GM23338 (cell line): ENCODE measurements around the gene GPR26. TPM values are rescaled to one million over a fixed set of nuclear protein-coding genes. Genes with fewer than 3 reads are reported as not detected.

ENCODE experiments used
- ATAC-seq: fragments of 200-7000 bp; cut with Tn5 transposase; 3 replicates; pipeline ENCODE4 v1.9.1; 2020
- DNase-seq: peaks from one replicate; pipeline ENCODE4 v3.0.0-alpha.2; 2015; ENCODE audit warnings: low spot score
- H2AFZ ChIP-seq: fragments of 200-600 bp; sonication (generic); 2 replicates; pipeline ENCODE4 v1.8.0; 2016; ENCODE audit warnings: antibody characterized with exemption, mild to moderate bottlenecking, moderate library complexity
- H3F3A ChIP-seq: fragments of 200-600 bp; sonication (generic); replicated peaks from 2 replicates; pipeline ENCODE4 v1.8.0; 2017; ENCODE audit warnings: antibody characterized with exemption, mixed run types, low read depth
- H3K27ac ChIP-seq: fragments of 200-600 bp; sonication (generic); 2 replicates; pipeline ENCODE4 v1.6.1; 2016; ENCODE audit warnings: low read depth
- H3K27me3 ChIP-seq: fragments of 200-600 bp; sonication (generic); 2 replicates; pipeline ENCODE4 v1.8.0; 2016; ENCODE audit warnings: mild to moderate bottlenecking, mixed run types, moderate library complexity; ENCODE audit not compliant: insufficient read depth
- H3K36me3 ChIP-seq: fragments of 200-600 bp; sonication (generic); 2 replicates; pipeline ENCODE4 v1.8.0; 2016; ENCODE audit warnings: mild to moderate bottlenecking; ENCODE audit not compliant: insufficient read depth
- H3K4me1 ChIP-seq: fragments of 200-600 bp; sonication (generic); 2 replicates; pipeline ENCODE4 v1.8.0; 2016; ENCODE audit warnings: mild to moderate bottlenecking, moderate library complexity; ENCODE audit not compliant: insufficient read depth
- H3K4me2 ChIP-seq: fragments of 200-600 bp; sonication (generic); 2 replicates; pipeline ENCODE4 v1.7.1; 2017; ENCODE audit warnings: mixed run types
- H3K4me3 ChIP-seq: fragments of 200-600 bp; sonication (generic); 2 replicates; pipeline ENCODE4 v1.6.1; 2016; ENCODE audit warnings: mixed run types
- H3K79me2 ChIP-seq: fragments of 200-600 bp; sonication (generic); replicated peaks from 2 replicates; pipeline ENCODE4 v1.8.0; 2017; ENCODE audit warnings: mild to moderate bottlenecking; ENCODE audit not compliant: insufficient read depth
- H3K9me2 ChIP-seq: fragments of 200-600 bp; sonication (generic); 2 replicates; pipeline ENCODE4 v1.8.0; 2017; ENCODE audit not compliant: insufficient read depth
- H4K20me1 ChIP-seq: fragments of 200-600 bp; sonication (generic); replicated peaks from 2 replicates; pipeline ENCODE4 v1.8.0; 2017; ENCODE audit warnings: mild to moderate bottlenecking; ENCODE audit not compliant: insufficient read depth
- H3K27ac Mint-ChIP-seq: 2 replicates; pipeline ENCODE4 v1.8.0; 2020; ENCODE audit warnings: inconsistent platforms, mild to moderate bottlenecking, moderate library complexity, mixed read lengths
- H3K27me3 Mint-ChIP-seq: 3 replicates; pipeline ENCODE4 v1.8.0; 2022; ENCODE audit warnings: low read depth, mild to moderate bottlenecking, moderate library complexity, mixed read lengths, inconsistent platforms; ENCODE audit not compliant: insufficient read depth, poor library complexity
- H3K36me3 Mint-ChIP-seq: 3 replicates; pipeline ENCODE4 v1.8.0; 2021; ENCODE audit warnings: low read depth, mild to moderate bottlenecking, inconsistent platforms, moderate library complexity, mixed read lengths
- H3K4me1 Mint-ChIP-seq: 3 replicates; pipeline ENCODE4 v1.8.0; 2020; ENCODE audit warnings: mild to moderate bottlenecking, inconsistent platforms, mixed read lengths
- H3K4me3 Mint-ChIP-seq: 3 replicates; pipeline ENCODE4 v1.8.0; 2021; ENCODE audit warnings: moderate library complexity, mild to moderate bottlenecking, inconsistent platforms, mixed read lengths
- H3K9me3 Mint-ChIP-seq: 3 replicates; pipeline ENCODE4 v1.8.0; 2020; ENCODE audit warnings: moderate library complexity, mild to moderate bottlenecking, inconsistent platforms, mixed read lengths
- CREB1 ChIP-seq: fragments of 250-450 bp; sonication (Bioruptor Pico); IDR thresholded peaks from 2 replicates; pipeline ENCODE4 v1.5.0; 2020; ENCODE audit warnings: low read depth, mild to moderate bottlenecking, moderate library complexity
- EZH2phosphoT487 ChIP-seq: fragments of 200-600 bp; sonication (generic); IDR thresholded peaks from one replicate; pipeline ENCODE4 v1.8.1; 2018; ENCODE audit warnings: antibody characterized with exemption; ENCODE audit not compliant: unreplicated experiment
- JUNB ChIP-seq: IDR thresholded peaks from one replicate; pipeline ENCODE4 v1.6.1; 2016; ENCODE audit warnings: antibody characterized with exemption; ENCODE audit not compliant: unreplicated experiment
- NANOG ChIP-seq: IDR thresholded peaks from 2 replicates; pipeline ENCODE4 v1.6.1; 2016; ENCODE audit warnings: antibody characterized with exemption, borderline replicate concordance
- POLR2AphosphoS5 ChIP-seq: IDR thresholded peaks from 2 replicates; pipeline ENCODE4 v1.6.1; 2016; ENCODE audit warnings: antibody characterized with exemption, low read depth
- ZNF331 ChIP-seq: fragments of 250-450 bp; sonication (Bioruptor Pico); IDR thresholded peaks from 2 replicates; pipeline ENCODE4 v1.5.0; 2020; ENCODE audit warnings: low read depth, mild to moderate bottlenecking, moderate library complexity
- polyA plus RNA-seq: library from polyadenylated mRNA; unstranded; fragments of >200 nt; fragmentation: Nextera tagmentation; extraction: Ambion mirVana; gene quantifications from 2 replicates; pipeline ENCODE4 v1.2.1, GENCODE V29; 2016
- total RNA-seq: library from RNA; depleted of rRNA; stranded (reverse); fragments of >200 nt; shearing (Covaris generic); gene quantifications from 2 replicates; pipeline ENCODE4 v1.2.3, GENCODE V29; 2014
- TF ChIP-seq, protein P1 (sequence below), 2 experiments: fragments of 200-600 bp in 1 of 2; sonication (generic) in 1 of 2; conservative IDR thresholded peaks; 2 replicates each; pipeline versions ENCODE4 v1.5.1 to v1.6.1; 2016 to 2017; ENCODE audit warnings: antibody characterized with exemption in 2 of 2, low read depth in 2 of 2, mild to moderate bottlenecking in 2 of 2, moderate library complexity in 1 of 2
- TF ChIP-seq, protein P2 (sequence below): IDR thresholded peaks from 2 replicates; pipeline ENCODE4 v1.6.1; 2016; ENCODE audit warnings: antibody characterized with exemption
- TF ChIP-seq, protein P3 (sequence below): IDR thresholded peaks from one replicate; pipeline ENCODE4 v1.6.1; 2018; ENCODE audit warnings: antibody characterized with exemption; ENCODE audit not compliant: unreplicated experiment

GPR26 gene
- total and polyA plus RNA-seq, 2 experiments from 2014 or later, result 0.06 to 0.07 TPM

DNA sequence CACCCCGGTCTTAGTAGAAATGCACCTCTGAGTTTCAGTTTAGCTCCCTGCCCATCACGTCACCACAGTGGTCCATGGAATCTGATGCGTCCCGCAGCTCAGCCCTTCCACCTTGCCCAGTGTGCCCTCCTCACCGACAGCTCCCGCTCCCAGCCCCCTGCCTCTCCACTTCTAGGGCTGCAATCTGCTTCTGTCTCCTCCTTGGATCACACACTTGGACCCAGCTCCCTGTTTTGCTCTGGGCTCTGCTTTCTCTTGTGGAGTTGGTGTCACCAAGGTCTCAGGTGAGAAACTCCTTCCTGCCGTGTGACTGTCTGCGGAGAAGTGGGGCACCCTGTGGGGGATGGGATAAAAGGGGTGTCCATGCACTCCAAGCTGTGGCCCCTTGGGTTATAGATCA, 37.9 kb downstream of the GPR26 start:
- Mint-ChIP-seq H3K27me3 (peaks cover 7% of the 10 kb centered on the region), H3K27ac (no peak overlapping the region)

DNA sequence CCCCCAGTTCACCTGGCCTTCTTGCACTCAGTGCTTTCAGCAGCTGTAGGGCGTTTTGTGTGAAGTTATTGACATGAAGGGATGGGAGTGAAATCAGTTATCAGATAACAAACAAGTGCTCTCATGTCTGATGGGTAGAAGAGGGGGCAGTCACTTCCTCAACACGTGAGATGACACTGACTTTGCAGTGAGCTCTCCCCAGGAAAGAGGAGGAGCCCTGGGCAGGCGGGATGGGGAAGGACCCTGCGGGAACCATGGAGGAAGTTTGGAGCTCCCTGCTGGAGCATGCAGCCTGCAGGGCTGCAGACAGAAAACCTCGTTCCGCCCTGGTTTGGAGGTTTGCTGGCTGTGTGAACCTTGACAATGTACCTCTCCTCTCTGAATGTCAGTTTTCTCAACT, 38.7 kb downstream of the GPR26 start:
- DNase-seq (peak; percentile 12), ATAC-seq (peak; percentile 71)
- H3K27ac ChIP-seq, result no peak overlapping the region
- H3F3A ChIP-seq, result no peaks in the 10 kb centered on the region
- Mint-ChIP-seq H3K4me1 (peaks cover 8% of the 10 kb centered on the region), H3K4me3 (no peak overlapping the region), H3K36me3 (no peaks in the 10 kb centered on the region), H3K9me3 (no peaks in the 10 kb centered on the region), H3K27me3 (peaks cover 7% of the 10 kb centered on the region), H3K27ac (no peak overlapping the region)
- no peaks in the 10 kb centered on the region for H4K20me1 ChIP-seq
- no peak overlapping the region for H2AFZ ChIP-seq
- no peaks in the 10 kb centered on the region for H3K27me3 ChIP-seq
- H3K4me3 ChIP-seq, result no peak overlapping the region
- H3K79me2 ChIP-seq, result no peaks in the 10 kb centered on the region
- H3K4me2 ChIP-seq, result no peak overlapping the region
- H3K9me2 ChIP-seq, result no peaks in the 10 kb centered on the region
- no peaks in the 10 kb centered on the region for H3K4me1 ChIP-seq
- no peaks in the 10 kb centered on the region for H3K36me3 ChIP-seq
- TF ChIP-seq ZNF331 (CRISPR knock-in tag) (no peak), NANOG (no peak), JUNB (no peak), POLR2AphosphoS5 (no peak), CREB1 (CRISPR knock-in tag) (no peak), EZH2phosphoT487 (no peak)
- TF ChIP-seq, protein P1, sequence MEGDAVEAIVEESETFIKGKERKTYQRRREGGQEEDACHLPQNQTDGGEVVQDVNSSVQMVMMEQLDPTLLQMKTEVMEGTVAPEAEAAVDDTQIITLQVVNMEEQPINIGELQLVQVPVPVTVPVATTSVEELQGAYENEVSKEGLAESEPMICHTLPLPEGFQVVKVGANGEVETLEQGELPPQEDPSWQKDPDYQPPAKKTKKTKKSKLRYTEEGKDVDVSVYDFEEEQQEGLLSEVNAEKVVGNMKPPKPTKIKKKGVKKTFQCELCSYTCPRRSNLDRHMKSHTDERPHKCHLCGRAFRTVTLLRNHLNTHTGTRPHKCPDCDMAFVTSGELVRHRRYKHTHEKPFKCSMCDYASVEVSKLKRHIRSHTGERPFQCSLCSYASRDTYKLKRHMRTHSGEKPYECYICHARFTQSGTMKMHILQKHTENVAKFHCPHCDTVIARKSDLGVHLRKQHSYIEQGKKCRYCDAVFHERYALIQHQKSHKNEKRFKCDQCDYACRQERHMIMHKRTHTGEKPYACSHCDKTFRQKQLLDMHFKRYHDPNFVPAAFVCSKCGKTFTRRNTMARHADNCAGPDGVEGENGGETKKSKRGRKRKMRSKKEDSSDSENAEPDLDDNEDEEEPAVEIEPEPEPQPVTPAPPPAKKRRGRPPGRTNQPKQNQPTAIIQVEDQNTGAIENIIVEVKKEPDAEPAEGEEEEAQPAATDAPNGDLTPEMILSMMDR (conservative IDR thresholded peaks at IDR 0.05; ENCODE audit: low read depth in 2 of 2), result no peak
- TF ChIP-seq, protein P2, sequence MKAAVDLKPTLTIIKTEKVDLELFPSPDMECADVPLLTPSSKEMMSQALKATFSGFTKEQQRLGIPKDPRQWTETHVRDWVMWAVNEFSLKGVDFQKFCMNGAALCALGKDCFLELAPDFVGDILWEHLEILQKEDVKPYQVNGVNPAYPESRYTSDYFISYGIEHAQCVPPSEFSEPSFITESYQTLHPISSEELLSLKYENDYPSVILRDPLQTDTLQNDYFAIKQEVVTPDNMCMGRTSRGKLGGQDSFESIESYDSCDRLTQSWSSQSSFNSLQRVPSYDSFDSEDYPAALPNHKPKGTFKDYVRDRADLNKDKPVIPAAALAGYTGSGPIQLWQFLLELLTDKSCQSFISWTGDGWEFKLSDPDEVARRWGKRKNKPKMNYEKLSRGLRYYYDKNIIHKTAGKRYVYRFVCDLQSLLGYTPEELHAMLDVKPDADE, result no peak
- TF ChIP-seq, protein P3, sequence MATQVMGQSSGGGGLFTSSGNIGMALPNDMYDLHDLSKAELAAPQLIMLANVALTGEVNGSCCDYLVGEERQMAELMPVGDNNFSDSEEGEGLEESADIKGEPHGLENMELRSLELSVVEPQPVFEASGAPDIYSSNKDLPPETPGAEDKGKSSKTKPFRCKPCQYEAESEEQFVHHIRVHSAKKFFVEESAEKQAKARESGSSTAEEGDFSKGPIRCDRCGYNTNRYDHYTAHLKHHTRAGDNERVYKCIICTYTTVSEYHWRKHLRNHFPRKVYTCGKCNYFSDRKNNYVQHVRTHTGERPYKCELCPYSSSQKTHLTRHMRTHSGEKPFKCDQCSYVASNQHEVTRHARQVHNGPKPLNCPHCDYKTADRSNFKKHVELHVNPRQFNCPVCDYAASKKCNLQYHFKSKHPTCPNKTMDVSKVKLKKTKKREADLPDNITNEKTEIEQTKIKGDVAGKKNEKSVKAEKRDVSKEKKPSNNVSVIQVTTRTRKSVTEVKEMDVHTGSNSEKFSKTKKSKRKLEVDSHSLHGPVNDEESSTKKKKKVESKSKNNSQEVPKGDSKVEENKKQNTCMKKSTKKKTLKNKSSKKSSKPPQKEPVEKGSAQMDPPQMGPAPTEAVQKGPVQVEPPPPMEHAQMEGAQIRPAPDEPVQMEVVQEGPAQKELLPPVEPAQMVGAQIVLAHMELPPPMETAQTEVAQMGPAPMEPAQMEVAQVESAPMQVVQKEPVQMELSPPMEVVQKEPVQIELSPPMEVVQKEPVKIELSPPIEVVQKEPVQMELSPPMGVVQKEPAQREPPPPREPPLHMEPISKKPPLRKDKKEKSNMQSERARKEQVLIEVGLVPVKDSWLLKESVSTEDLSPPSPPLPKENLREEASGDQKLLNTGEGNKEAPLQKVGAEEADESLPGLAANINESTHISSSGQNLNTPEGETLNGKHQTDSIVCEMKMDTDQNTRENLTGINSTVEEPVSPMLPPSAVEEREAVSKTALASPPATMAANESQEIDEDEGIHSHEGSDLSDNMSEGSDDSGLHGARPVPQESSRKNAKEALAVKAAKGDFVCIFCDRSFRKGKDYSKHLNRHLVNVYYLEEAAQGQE, result no peak

More for the DNA sequence above, 37.9 kb downstream of the GPR26 start:
- Histone ChIP-seq H3K4me2 (no peak overlapping the region), H3K36me3 (no peaks in the 10 kb centered on the region), H3K4me1 (no peaks in the 10 kb centered on the region), H2AFZ (no peak overlapping the region), H3K27ac (no peak overlapping the region), H3K27me3 (no peaks in the 10 kb centered on the region), H3K79me2 (no peaks in the 10 kb centered on the region), H3F3A (no peaks in the 10 kb centered on the region), H4K20me1 (no peaks in the 10 kb centered on the region), H3K4me3 (no peak overlapping the region), H3K9me2 (no peaks in the 10 kb centered on the region)
- TF ChIP-seq, protein P2, result no peak
- TF ChIP-seq JUNB, result no peak
- TF ChIP-seq CREB1 (CRISPR knock-in tag), result no peak
- no peak for TF ChIP-seq ZNF331 (CRISPR knock-in tag)
- TF ChIP-seq, protein P3, result no peak
- TF ChIP-seq EZH2phosphoT487, result no peak
- ATAC-seq (no peak), DNase-seq (no peak)
- no peaks in the 10 kb centered on the region for H3K9me3 Mint-ChIP-seq
- H3K4me1 Mint-ChIP-seq, result peaks cover 8% of the 10 kb centered on the region
- H3K36me3 Mint-ChIP-seq, result no peaks in the 10 kb centered on the region
- H3K4me3 Mint-ChIP-seq, result no peak overlapping the region; the same call in 2 of the 3 replicates
